ENCODE data around the gene RAB26.

The RAB26 gene

DNA sequence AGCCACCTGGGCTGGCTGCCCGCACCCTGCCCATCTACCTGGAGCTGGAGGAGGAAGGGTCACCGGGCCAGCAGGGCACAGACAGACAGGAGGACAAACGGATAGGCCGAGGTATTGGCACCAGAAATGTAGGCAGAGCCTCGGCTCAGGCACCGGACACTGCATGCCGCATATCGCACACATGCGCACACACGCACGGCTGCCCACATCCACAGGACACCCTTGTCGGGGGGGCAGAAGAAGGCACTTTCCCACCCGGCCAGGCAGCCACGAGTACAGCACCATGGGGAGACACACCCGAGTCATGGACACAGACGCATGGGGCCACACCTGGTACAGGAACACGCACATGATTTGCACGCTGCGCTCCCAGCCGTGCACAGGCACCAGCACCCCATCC, 33.5 kb downstream of the RAB26 start:
- no peak for DNase-seq

DNA sequence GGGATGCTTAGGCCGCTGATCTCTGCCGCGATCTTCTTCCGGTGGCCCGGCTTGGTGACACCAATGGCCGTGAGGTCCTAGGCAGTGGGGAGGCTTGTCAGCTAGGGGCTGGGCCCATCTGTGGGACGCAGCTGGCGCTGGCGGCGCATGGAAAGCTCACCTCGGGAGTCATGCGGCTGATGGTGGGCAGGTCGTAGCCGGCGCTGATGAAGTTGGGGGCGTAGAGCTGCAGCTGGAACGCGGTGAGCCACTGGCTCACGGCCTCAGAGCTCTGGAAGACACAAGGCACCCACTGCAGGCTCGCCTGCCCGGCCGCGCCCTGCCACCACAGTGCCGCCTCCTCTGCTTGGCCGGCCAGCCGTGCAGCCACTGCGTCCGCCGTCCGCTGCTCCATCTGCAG, 35.2 kb downstream of the RAB26 start:
- no peak for DNase-seq

DNA sequence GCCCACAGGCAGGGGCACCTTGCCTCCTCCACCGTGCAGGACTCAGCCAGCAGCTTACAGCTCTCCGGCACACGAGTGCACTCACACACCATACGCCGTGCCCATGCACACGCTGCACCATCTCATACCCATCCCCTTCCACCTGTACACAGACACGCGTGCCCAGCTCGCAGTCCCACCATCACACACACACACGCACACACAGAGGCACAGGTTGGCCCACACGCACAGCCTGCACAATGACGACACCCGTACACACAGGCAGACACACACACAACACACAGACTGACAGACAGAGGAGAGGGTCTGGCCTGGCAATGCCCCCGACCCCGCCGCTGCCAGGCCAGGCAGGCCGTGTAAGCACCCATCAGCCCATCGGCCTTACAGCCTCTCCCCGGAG, 35.9 kb downstream of the RAB26 start:
- no peak for DNase-seq

DNA sequence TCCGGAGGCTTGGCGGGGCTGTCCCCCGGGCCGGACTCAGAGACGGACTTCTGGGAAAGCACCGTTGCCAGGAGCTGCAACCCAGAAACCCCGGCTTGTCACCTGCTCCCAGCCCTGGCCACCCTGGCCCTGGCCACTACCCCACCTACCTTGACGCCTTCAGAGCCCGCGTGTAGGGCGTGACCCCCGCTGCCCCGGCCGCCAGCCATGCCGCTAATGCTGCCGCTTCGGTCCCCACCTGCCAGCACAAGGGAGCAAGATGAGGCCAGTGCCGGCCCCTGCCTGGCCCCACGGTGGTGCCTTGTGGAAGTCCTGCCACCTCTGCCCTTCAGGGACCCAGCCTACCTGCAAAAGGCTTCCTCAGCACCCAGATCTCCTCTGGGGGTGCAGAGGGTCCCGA, 36.5 kb downstream of the RAB26 start:
- DNase-seq = no peak

DNA sequence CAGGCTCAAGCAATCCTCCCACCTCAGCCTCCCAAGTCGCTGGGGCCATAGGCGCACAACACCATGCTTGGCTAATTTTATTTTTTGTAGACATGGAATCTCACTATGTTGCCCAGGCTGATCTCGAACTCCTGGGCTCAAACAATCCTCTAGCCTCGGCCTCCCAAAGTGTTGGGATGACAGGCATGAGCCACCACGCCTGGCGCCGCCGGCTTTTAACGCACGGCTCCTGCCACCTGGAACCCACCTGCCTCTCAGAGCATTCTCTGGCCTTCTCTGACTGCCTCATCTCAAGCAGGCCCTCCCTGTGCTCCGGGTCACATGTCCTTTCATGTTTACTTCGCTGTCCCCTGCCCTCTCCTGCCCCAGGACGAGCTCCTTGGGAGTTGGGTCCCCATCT, 37.6 kb downstream of the RAB26 start:
- DNase-seq = no peak

DNA sequence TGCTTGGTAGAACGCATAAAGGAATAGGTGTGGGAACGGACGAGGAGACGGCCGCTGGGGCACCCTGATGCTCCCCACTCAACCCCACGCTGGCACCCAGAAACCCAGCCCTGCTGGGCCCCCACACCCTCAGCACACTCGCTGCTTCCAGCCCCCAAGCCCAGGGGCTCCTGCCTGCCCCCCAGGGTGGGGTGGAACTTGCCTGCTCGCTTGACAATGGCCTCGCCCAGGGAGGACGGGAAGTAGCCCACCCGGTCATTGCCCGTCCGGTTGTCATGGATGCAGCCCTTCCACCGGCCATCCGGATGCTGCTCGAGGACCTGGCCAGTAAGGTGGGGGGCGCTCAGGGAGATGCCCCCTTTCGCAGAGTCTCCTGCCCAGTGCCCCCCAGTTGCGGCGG, 38.1 kb downstream of the RAB26 start:
- no peak for DNase-seq

DNA sequence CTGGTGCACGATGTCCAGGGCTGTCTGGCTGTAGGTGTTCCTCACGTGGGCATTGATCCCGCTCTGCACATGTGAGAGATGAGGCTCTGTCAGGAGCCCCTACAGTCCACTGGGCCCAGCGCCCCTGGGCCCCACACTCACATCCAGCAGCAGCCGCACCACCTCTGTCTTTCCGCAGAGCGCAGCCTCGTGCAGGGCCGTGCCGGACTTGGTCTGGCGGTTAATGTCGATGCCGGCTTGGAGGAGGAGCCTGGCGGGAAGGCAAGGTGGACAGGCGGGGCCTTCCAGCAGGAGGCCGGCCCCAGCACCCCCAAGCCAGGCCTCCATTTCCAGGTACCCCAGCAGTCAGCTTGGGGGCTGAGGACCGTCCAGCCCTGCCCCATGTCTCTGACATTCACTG, 38.8 kb downstream of the RAB26 start:
- DNase-seq = no peak

DNA sequence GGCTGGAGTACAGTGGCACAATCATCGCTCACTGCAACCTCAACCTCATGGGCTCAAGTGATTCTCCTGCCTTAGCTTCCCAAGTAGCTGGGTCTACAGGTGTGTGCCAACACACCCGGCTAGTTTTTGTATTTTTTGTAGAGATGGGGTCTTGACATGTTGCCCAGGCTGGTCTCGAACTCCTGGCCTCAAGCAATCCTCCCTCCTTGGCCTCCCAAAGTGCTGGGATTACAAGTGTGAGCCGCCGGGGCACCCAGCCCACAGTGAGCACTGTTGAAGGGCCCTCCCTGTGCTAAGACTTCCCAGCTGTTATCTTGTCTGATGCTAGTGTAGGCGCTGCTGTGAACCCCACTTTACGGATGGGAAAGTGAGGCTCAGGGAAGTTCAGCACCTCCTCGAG, 40.0 kb downstream of the RAB26 start:
- DNase-seq = no peak

DNA sequence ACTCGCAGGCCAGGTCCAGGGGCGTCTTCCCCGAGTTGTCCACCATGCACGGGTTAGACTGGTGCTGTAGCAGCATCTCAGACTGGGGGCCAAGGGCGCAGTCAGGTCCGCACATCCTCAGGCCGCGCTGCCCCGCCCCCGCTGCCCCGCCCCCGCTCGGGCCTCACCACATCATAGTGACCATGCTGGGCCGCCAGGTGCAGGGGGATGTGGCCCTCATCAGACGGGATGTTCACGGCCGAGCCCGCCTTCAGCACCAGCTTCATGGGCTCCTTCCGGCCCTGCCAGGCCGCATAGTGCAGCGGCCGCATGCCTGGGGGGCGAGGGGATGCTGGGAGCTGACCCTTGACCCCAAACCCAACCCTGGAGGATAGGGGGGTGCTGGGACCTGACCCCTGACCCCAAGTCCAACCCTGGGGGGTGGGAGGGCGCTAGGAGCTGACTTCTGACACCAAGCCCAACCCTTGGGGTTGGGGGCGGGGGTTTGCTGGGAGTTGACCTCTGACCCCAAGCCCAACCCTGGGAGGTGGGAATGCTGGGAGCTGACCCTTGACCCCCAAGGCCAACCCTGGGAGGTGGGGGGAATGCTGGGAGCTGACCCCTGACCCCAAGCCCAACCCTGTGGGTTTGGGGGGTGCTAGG, 40.9 kb downstream of the RAB26 start:
- no peak for DNase-seq

DNA sequence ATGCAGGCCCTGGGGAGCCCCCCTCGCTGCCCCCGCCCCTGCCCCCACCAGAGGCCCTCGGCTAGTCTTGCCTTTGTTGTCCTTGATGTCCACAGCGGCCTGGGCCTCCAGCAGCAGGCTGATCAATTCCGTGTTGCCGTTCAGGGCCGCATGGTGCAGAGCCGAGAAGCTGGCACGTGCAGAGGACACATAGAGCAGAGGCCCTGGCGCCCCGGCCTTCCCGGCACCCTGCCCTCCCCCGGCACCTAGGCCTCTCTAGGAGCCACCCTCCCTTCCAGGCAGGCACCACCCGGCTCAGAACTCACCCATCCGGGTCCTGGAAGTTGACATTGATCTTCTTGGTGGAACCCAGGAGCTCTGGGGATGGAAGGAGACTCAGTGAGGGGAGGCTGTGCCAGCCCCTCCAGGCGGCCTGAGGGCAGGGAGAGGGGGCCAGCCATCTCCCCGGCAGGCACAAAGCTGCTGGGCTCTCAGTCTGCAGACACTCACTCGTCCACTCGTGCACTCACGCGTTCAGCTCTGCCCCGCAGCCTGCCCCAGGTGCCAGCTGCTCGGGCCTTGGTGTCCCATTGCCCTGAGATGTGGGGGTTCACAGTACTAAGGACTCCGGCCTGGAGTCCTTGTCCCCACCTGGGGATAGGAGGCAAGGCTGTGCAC, 41.7 kb downstream of the RAB26 start:
- no peak for DNase-seq

DNA sequence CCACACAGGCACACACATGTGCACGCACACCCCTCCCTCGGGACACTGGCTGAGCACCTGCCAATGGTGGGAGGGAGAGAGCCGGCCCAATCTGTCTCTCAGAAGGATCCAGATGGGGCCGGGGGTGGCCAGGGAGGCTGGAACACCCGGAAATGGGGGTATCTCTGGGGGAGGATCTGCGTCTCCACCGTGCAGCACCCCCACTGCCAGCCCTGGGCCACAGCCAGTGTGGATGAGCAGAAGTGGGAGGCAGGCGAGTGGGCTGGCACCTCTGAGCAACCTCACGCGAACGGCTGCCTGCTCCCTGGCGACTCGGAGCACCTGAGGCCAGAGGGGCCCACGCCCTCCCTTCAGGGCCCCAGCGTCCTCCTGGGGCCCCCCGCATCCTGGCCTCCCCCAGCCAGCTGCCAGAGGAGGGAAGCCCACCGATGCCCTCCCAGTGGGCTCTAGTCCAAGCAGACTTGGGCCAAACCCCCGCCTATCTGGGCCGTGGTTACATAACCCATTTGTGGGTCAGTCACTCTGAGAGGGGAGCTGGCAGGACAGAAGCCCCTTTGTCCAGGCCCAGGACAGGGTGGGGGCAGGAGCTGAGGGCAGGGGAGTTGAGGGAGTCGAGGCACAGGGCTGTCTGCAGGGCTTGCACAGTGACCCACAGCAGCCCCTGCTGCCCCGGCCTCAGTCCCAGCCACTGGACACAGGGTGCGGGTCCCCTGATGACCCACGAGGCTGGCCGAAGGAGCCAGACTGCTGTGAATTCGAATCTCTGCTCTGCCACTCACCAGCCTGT, 42.4 kb downstream of the RAB26 start:
- DNase-seq = peak; percentile 73

DNA sequence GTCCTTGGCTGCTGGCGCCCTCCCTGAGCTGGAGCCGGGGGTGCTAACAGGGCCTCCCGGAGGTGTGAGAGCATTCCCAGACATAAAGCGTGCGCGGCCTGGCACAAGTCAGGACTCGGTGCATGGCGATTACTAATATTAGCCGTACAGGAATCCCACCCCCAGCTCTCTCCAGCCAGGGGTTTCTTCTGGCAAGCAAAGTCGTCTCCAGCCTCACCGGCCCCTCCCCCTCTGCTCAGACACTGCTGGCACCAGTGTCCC, 43.0 kb downstream of the RAB26 start:
- DNase-seq = no peak

DNA sequence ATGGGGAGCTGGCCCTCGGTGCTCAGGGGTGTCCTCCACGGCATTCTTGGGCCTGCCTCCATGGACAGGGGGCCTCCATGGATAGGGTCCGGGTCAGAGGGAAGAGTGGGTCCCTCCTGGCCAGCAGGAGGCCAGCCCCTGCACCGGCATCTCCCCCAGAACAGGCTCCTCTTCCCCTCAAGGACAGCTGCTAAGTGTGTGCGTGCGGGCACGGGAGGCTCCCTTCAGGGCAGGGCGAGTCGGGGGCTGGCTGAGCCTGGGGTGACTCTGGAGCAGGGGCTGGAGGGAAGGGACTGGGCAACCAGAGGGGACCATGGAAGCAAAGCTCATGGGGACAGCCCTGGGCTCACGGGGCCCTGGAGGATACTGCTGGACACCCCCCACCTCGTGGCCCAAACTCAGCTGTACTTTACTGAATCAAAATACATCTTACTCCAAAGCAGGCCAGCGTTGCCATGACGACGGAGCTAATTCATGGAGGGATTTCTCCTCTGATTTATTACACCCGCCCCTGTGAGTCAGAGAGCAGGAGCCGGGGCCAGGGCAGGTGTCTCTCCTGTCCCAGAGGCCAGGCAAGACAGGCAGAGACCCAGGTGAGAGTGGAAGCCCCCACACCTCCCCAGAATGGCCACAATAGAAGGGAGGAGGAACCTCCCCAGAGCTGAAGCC, 45.9 kb downstream of the RAB26 start:
- DNase-seq = no peak

DNA sequence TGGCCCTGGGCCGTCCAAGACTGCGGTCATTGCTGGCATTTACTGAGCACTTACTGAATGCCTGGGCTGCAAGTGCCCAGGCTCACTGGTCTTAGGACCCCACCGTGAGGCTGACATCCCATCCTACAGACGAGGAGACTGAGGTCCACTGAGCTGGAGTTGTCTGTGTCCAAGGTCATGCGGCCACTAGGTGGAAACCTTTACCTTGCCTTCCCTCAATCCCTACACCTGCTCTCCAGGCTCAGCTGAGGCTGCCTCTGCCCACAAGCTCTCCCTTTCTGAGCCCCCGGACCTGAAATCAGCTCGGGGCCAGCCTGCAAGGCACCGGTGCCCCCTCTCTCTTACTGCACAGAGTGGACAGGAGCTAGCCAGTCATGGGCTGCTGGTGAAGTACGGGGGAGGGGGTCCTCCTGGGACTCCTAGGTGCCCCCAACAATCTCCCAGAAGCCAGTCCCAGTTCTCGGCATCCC, 46.5 kb downstream of the RAB26 start:
- no peak for DNase-seq

DNA sequence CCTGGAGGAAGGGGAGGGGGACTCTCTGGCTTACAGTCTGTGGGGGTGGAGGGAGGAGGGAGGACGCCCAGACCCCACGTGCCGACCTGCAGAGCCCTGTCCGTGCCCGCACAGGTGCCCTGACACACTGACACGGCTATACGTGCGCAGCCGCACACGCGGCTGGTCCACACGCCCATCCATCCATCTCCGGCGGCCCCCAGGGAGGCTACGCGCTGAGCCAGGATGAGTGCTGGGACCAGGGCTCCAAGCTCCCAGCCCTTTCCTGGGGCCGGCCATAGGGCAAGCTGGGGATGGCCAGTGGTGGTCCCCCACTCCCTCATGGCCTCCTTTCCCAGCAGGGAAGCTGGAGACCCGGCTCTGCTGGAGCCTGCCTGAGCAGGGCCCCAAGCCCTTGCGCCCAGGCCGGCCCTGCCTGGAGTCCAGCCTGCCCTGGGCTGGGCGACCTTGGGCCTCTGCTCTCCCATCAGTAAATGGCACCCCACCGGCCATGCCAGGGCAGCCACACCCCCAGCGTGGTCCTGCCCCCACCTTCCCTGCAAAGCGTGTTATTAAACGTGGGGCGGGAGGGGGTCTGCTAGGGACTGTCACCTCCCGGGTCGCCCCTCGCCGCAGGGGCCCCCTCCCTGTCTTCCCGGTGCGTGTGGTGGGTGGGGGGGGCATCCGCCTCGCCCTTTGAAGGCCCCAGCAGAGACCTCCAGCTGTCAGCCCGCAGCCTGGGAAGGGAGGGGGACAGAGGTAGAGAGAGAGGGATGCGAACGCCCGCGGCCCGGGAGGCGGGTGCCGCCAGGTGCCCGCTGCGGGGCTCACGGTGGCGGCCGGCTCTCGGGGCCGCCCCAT, 47.1 kb downstream of the RAB26 start:
- DNase-seq = no peak

DNA sequence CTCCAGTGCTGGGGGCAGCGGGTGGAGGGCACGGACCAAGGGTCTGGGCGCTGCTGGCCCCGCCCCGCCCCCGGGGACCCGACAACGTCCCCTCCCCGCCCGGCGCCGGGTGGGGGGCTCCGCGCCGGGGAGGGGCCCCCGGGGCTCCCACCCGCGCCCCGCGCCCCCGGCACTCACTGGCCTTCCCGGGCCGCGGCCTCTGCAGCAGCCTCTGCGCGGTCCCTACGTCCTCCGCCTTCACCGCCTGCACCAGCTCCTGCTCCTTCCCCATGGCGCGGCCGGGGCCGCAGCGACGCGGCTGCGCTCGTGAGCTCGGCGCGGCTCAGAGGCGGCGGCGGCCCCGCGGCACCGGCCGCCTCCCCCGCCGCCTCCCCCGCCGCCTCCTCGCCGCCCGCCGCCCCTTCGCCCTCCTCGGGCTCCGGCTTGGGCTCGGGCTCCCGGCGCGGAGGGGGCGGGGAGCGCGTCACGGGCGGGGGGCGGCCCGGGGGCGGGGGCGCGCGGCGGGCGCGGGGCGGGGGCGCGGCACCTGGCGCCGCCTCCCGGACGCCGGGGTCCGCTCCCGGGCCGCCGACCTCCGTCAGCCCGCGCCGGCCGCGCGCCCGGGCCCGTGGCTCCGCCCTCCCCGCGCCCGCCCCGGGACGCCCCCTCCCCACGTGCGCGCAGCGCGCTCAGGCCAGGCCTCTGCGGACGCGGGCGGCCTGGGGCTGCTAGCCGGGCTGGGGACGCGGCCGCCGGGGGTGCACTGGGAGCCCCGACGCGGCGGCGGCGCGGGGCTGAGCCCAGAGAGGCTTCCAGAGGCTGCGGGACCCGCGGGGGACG, 47.9 kb downstream of the RAB26 start, which contains the start of gene CASKIN1:
TSS of gene CASKIN1 (minus strand) at position 444 of the 819 bp plus-strand sequence. CDS start at position 271, 173 bp downstream.
- no peak for DNase-seq

DNA sequence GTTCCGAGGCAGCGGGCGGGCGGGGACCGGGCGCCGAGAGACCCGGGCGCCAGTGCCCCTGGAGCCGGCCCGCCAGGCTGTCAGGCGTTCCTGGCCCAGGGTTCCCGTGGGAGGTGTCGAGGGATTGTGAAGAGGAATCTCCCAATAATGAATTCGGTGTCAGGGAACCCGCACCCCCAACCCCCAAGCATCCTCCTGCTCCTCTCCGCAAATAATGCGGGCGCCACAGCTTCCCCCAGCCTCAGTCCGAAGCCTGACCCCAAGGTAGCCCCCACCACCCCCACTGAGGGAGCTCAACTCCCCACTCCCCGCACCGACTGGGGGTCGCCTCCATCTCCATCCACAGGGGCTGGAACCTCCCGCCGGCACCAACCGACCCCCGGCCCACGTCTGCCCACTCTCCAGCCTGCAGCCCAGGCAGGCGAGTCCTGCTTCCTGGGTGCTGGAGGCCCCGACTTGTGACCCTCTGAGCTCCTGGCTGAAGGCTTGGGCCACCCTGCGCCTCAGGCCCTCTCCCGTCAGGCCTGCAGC, 48.6 kb downstream of the RAB26 start:
- no peak for DNase-seq

DNA sequence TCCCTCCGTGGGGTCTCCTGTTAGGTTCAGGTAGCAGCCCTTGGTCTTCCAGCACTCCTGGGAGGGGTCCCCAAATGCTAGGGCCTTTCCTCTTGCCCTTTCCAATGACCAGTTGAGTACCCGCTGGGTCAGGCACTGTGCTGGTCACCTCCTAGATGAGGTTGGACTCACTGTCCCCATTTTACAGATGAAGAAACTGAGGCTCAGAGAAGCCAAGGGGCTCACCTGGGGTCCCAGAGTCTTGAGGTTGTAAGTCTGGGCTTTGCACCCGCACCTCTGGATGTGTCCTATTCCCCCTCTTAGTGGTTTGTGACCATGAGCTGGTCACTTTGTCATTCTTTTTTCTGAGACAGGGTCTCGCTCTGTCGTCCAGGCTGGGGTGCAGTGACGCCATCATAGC, 49.3 kb downstream of the RAB26 start:
- DNase-seq = no peak

DNA sequence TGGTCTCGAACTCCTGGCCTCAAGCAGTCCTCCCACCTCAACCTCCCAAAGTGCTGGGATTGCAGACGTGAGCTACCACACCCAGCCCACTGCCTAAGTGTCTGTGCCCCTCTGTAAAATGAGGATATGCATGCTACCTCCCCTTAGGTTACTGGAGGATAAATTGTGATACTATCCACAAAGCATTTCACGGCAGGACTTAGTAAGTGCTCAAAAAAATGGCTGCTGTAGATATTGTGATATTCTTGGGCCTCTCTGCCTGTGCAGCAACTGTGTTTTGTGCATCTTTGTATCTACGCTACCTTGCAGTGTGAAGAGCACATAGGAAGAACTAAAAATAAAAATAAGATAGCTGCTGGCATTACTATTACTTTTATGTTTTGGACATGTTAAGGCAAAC, 49.9 kb downstream of the RAB26 start:
- no peak for DNase-seq

DNA sequence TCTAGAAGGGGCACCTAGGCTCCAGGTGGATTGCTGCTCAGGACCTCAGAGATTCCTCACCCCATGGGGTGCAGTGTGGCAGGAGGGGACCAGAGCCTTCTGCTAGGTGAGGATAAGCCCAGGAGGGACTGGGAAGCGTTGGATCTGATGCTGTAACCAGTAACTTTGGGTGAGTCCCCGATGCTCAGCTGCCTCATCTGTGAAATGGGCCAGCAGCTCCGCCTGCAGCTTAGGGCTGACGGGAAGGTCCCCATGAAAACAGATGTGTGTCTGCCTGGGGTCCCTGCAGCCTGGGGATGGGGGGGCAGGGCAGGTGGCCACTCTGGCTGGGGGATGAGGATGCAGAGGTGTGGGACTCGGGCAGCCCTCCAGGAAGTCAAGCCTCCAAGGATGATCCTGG, 50.7 kb downstream of the RAB26 start:
- no peak for DNase-seq

DNA sequence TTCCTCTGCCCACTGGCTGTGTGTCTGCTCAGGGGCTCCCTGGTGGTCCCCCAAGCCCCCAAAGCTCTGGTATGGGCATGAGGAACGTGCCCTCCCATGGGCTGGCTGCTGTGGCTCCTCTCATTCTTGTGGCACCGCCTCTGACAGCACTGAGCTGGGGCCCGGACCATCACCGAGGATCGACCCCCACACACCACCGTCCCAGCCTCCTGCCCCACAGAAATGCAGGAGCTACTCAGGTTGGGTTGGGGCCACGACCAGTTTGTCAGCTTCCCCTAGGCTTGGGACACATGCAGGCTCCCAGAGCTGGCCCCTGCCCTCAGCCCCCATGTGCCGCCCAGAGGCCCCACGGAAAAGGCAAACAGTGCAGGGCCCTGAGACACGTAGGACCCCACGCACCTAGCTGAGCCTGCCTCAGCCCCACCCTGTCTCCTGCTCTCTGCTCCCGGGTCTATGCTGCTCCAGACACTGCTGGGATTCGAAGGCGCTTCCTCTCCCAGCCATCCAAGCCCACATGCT, 51.3 kb downstream of the RAB26 start:
- DNase-seq = no peak

All from NCI-H2171 (cell line).